Lung (tissue), 12 donors: ENCODE measurements around the gene ULK4. TPM values are rescaled to one million over a fixed set of nuclear protein-coding genes. Genes with fewer than 3 reads are reported as not detected.
"Not testable (repeated sequence)": the region's sequence is repeated elsewhere in the genome, so short reads cannot be mapped to it uniquely, and the experiment has no call there.

ENCODE experiments used
- ATAC-seq: fragments of 200-7000 bp; cut with Tn5 transposase; one replicate; pipeline ENCODE4 v1.9.1; 2020; ENCODE audit warnings: moderate number of reproducible peaks; ENCODE audit not compliant: insufficient read depth, low FRiP score
- DNase-seq, 3 donors: peaks; one replicate each; pipeline ENCODE4 v3.0.0-alpha.2; 2013 to 2017
- H3K27ac ChIP-seq, 2 donors: one replicate each; pipeline ENCODE4 v1.5.1; 2013; ENCODE audit warnings: mild to moderate bottlenecking in 2 of 2, moderate library complexity in 2 of 2, control low read depth in 1 of 2, inconsistent platforms in 1 of 2, low read depth in 1 of 2, low read length in 1 of 2
- H3K27me3 ChIP-seq, 3 donors: one replicate each; pipeline ENCODE4 v1.5.1; 2013; ENCODE audit warnings: low read length in 2 of 3; ENCODE audit not compliant: control insufficient read depth in 3 of 3, insufficient read depth in 3 of 3
- H3K36me3 ChIP-seq, 4 donors: one replicate each; pipeline ENCODE4 v1.5.1; 2013; ENCODE audit warnings: low read length in 4 of 4, mild to moderate bottlenecking in 1 of 4, moderate library complexity in 1 of 4; ENCODE audit not compliant: control insufficient read depth in 4 of 4, insufficient read depth in 4 of 4
- H3K4me1 ChIP-seq, 5 donors: one replicate each; pipeline ENCODE4 v1.5.1; 2013; ENCODE audit warnings: low read length in 5 of 5, mild to moderate bottlenecking in 2 of 5, moderate library complexity in 1 of 5; ENCODE audit not compliant: control insufficient read depth in 5 of 5, insufficient read depth in 5 of 5
- H3K4me3 ChIP-seq: one replicate; pipeline ENCODE4 v1.5.1; 2013; ENCODE audit warnings: mild to moderate bottlenecking, control low read depth, moderate library complexity
- H3K9ac ChIP-seq, 2 donors: one replicate each; pipeline ENCODE4 v1.5.1; 2013; ENCODE audit warnings: low read length in 2 of 2, control low read depth in 1 of 2; ENCODE audit not compliant: insufficient read depth in 1 of 2
- H3K9me3 ChIP-seq, 4 donors: one replicate each; pipeline ENCODE4 v1.5.1; 2013; ENCODE audit warnings: low read length in 3 of 4, mild to moderate bottlenecking in 1 of 4, moderate library complexity in 1 of 4; ENCODE audit not compliant: control insufficient read depth in 4 of 4, insufficient read depth in 3 of 4
- WGBS, 2 donors: extraction: QIAGEN DNeasy Blood & Tissue Kit; methylation state at CpG; one replicate each; pipeline ENCODE4 v1.1.7; 2013; 5-methylcytosine and 5-hydroxymethylcytosine counted together
- polyA plus RNA-seq, 2 donors: library from polyadenylated mRNA; stranded (reverse); fragments of 200-250 nt; gene quantifications; one replicate each; pipeline ENCODE4 v1.2.1, GENCODE V29; 2013
- total RNA-seq, 2 donors: library from RNA; depleted of rRNA in 1 of 2; stranded (reverse); fragments of >200 nt in 1 of 2; gene quantifications; one replicate each; pipeline ENCODE4 v1.2.1, GENCODE V29; 2014 to 2021
- TF ChIP-seq, protein P1 (sequence below): IDR thresholded peaks from 2 replicates; pipeline ENCODE4 v1.5.1; 2012; ENCODE audit warnings: mild to moderate bottlenecking; ENCODE audit errors: control extremely low read depth, extremely low read depth
- donor health status: control.
- donor health status: control.
- donor health status: Bipolar disorder and iron deficiency.
- donor health status: healthy.
- donor health status: DM: yes; HTN: yes; CAD: no.

Gene ULK4
- total and polyA plus RNA-seq, 4 donors, result 2.8 to 56.0 (median 12.6) TPM

DNA sequence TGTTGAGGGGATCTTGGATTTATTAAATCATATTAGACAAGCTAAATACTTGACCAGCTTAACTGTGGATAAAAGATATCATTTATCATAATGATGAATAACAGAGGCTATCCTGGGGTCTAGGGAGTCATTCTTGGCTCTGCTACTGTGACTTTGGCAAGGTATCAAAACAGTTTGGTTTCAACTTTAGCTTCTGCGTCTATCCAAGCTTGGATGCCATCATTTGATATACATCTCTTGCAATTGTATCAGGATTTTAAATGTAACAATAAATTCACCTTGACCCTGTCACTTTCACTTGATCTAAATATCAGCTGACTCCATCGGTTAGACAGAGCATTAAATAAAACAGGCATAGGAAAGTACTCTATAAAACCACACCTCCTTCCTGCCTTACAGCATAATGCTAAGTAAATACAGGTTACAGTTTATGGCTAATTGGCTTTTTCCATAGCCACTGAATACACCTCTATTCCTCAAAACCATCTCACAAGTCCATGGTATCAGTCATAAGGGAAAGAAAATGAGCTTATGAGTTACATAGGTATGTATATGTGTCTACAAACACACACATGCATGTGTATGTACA, 499.7 kb downstream of the ULK4 start:
- peaks cover 0 to 8% (median 0%) of the 10 kb centered on the region in 5 donors for H3K4me1 ChIP-seq
- peaks cover 0 to 1% (median 0%) of the 10 kb centered on the region in 4 donors for H3K36me3 ChIP-seq
- no peak overlapping the region for H3K4me3 ChIP-seq
- no peak for ATAC-seq
- no peak overlapping the region for H3K9ac ChIP-seq
- DNase-seq, result no peak
- TF ChIP-seq, protein P1, sequence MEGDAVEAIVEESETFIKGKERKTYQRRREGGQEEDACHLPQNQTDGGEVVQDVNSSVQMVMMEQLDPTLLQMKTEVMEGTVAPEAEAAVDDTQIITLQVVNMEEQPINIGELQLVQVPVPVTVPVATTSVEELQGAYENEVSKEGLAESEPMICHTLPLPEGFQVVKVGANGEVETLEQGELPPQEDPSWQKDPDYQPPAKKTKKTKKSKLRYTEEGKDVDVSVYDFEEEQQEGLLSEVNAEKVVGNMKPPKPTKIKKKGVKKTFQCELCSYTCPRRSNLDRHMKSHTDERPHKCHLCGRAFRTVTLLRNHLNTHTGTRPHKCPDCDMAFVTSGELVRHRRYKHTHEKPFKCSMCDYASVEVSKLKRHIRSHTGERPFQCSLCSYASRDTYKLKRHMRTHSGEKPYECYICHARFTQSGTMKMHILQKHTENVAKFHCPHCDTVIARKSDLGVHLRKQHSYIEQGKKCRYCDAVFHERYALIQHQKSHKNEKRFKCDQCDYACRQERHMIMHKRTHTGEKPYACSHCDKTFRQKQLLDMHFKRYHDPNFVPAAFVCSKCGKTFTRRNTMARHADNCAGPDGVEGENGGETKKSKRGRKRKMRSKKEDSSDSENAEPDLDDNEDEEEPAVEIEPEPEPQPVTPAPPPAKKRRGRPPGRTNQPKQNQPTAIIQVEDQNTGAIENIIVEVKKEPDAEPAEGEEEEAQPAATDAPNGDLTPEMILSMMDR, result no peak
- WGBS, 2 donors, result 64 to 75% methylated on average over 2 of the region's 2 CpGs
- no peaks in the 10 kb centered on the region for H3K9me3 ChIP-seq
- no peak overlapping the region for H3K27ac ChIP-seq
- no peaks in the 10 kb centered on the region for H3K27me3 ChIP-seq

DNA sequence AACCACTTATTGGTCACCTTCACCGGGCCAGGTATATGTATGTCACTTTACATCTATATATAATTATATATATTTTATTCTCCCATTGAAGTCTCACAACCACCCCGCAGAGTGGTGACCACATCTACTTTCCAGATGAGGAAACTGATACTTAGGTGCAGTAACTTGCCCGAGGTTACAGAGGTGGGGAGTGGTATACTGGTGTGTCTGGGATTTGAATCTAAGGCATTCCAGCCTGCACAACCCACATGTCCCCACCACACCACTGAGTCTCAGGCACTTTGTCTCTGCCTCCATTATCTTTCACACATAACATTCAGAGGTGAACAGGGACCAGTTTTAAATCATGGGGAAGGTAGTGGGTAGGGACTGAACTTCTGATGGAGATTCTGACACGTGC, 501.2 kb downstream of the ULK4 start:
- H3K27me3 ChIP-seq, result no peaks in the 10 kb centered on the region
- TF ChIP-seq, protein P1, result no peak
- no peak overlapping the region for H3K27ac ChIP-seq
- no peak overlapping the region for H3K9ac ChIP-seq
- H3K4me1 ChIP-seq, result peaks cover 0 to 8% (median 0%) of the 10 kb centered on the region in 5 donors
- ATAC-seq, result no peak
- H3K36me3 ChIP-seq, result peaks cover 0 to 1% (median 0%) of the 10 kb centered on the region in 4 donors
- H3K9me3 ChIP-seq, result no peaks in the 10 kb centered on the region
- WGBS, 2 donors, result 93 to 98% methylated on average over 4 of the region's 4 CpGs
- DNase-seq, result no peak
- no peak overlapping the region for H3K4me3 ChIP-seq

DNA sequence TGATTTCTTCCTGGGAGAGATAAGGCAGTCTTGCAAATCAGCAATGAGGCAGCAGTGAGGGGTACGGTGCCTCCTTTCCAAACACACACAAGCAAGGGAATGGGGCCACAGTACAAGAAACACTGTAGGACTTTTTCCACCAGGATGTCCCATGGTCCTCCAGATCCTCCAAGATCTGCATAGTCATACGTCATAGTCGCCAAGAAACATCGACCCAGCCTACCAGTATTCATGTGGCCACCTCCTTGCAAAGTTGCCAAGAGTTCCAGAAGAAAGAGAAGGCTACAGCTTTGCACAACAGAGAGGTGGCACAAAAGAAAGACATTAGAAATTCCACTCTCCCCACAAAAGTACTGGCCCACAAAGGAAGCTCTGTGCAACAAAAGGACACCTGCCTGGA, 504.7 kb downstream of the ULK4 start:
- Histone ChIP-seq H3K4me1 (peaks cover 0 to 2% (median 0%) of the 10 kb centered on the region in 5 donors), H3K27ac (no peak overlapping the region), H3K9ac (no peak overlapping the region), H3K9me3 (no peaks in the 10 kb centered on the region), H3K36me3 (no peaks in the 10 kb centered on the region), H3K27me3 (no peaks in the 10 kb centered on the region), H3K4me3 (no peak overlapping the region)
- TF ChIP-seq, protein P1, result no peak
- 73% methylated on average over 4 of the region's 4 CpGs for WGBS, 2 donors
- ATAC-seq (no peak), DNase-seq (no peak)

DNA sequence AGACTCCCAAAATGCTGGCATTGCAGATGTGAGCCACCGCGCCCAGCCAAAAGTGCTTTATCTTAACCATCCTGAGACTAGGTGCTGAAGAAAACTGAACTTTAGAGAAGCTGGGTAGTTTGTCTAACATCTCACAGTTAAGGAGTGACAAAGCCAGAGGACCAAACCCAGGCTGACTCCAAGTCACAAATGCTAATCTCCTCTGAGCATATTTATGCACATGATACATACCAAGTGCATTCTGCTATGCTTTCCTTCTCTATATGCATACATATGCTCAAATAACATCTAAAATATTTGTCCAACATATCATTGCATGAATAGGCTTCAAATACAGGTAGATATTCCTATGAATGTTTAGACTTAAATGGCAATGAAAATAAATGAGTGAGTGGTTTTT, 505.7 kb downstream of the ULK4 start:
- TF ChIP-seq, protein P1, result no peak
- no peak for DNase-seq
- H3K4me3 ChIP-seq, result no peak overlapping the region
- H3K36me3 ChIP-seq, result no peaks in the 10 kb centered on the region
- no peaks in the 10 kb centered on the region for H3K27me3 ChIP-seq
- no peak for ATAC-seq
- H3K9ac ChIP-seq, result no peak overlapping the region
- no peak overlapping the region for H3K27ac ChIP-seq
- H3K4me1 ChIP-seq, result peaks cover 0 to 2% (median 0%) of the 10 kb centered on the region in 5 donors
- H3K9me3 ChIP-seq, result no peaks in the 10 kb centered on the region
- WGBS, 2 donors, result 92 to 98% methylated on average over 2 of the region's 2 CpGs

DNA sequence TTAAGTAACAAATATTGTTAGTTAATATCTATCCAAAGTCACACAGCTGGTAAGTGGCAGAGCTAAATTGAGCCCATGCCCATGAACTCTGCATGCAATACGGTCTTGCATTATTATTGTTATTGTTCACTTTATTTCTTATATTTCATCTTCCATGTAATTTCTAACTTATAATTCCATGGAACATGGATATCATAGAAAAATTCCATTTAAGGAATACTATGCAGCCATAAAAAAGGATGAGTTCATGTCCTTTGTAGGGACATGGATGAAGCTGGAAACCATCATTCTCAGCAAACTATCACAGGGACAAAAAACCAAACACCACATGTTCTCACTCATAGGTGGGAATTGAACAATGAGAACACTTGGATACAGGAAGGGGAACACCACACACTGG, 508.3 kb downstream of the ULK4 start:
- H3K4me3 ChIP-seq, DNase-seq, H3K27ac ChIP-seq, H3K9me3 ChIP-seq, H3K36me3 ChIP-seq, H3K27me3 ChIP-seq, ATAC-seq, H3K4me1 ChIP-seq, H3K9ac ChIP-seq: not testable (repeated sequence)
- WGBS, 2 donors, result 95 to 100% methylated on average over 1 of the region's 1 CpG
